ENCODE measurements around the gene HABP4. TPM values are rescaled to one million over a fixed set of nuclear protein-coding genes. Genes with fewer than 3 reads are reported as not detected.

Gene HABP4
- total and polyA plus RNA-seq, 10 of the 15 experiments (the other 5 are each of a cell fraction or from before 2014, with no cell fraction given): 1.6 to 15.4 (median 11.6) TPM

GRCh38 chr9:96508227-96508940 lies 58.4 kb downstream of the HABP4 start (continued):
- no peak for TF ChIP-seq ZNF592 (IDR thresholded peaks at IDR 0.05)
- no peak for TF ChIP-seq CHD2 (IDR thresholded peaks at IDR 0.05; ENCODE audit: borderline replicate concordance, low read depth, low read length)
- TF ChIP-seq ELK1 (IDR thresholded peaks at IDR 0.05; ENCODE audit: low read depth, low read length): no peak

- no peak for ATAC-seq
- ChIA-PET RAD21 (ENCODE audit: unreplicated experiment) (interaction anchor here (1.1 kb wide), 1 partner anchor 67 kb away, joined by 4 read pairs; no protein-coding TSS in a partner anchor), SMC1A (ENCODE audit: uncharacterized antibody, unreplicated experiment) (interaction anchor here (0.6 to 2.1 kb wide), 2 partner anchors 25 to 142 kb away, joined by 3 to 5 read pairs; no protein-coding TSS in a partner anchor), POLR2A (interaction anchor here (0.5 kb wide), 1 partner anchor 9 kb away, joined by 3 read pairs; no protein-coding TSS in a partner anchor), CTCF (interaction anchor here (1.7 kb wide), 1 partner anchor 192 kb away, joined by 4 read pairs; no protein-coding TSS in a partner anchor)
- Histone ChIP-seq H3K4me2 (ENCODE audit: control insufficient read depth, insufficient read depth) (no peak overlapping the region), H2AFZ (ENCODE audit: control insufficient read depth, low read depth, low read length) (no peak overlapping the region), H3K79me2 (ENCODE audit: control insufficient read depth, insufficient read depth, low read length) (no peaks in the 10 kb centered on the region), H3K9me3 (replicated peaks; ENCODE audit: control insufficient read depth, insufficient read depth, low read length) (no peaks in the 10 kb centered on the region), H3K36me3 (ENCODE audit: control insufficient read depth in 2 of 2, insufficient read depth in 2 of 2, low read length in 1 of 2) (no peaks in the 10 kb centered on the region), H3K27me3 (replicated peaks in 1 of 2; ENCODE audit: control insufficient read depth in 2 of 2, insufficient read depth in 2 of 2, low read length in 1 of 2) (no peaks in the 10 kb centered on the region; a peak in 1 of 4 replicates), H4K20me1 (ENCODE audit: control insufficient read depth, insufficient read depth) (no peaks in the 10 kb centered on the region), H3K9ac (ENCODE audit: control insufficient read depth, insufficient read depth, low read length) (no peak overlapping the region), H3K4me3 (no peak overlapping the region), H3K27ac (ENCODE audit: control insufficient read depth, insufficient read depth) (no peak overlapping the region), H3K4me1 (ENCODE audit: control insufficient read depth, insufficient read depth, low read length) (no peaks in the 10 kb centered on the region)
- FAIRE-seq: no peak
- in situ Hi-C loops (cut with MboI): no loop called here
- BruUV-seq (replicated peaks): no TSS peak
- DNase-seq (ENCODE audit: low read depth, low spot score): no peak
- 67% methylated on average over 5 of the region's 5 CpGs for WGBS (ENCODE audit: insufficient coverage, insufficient replicate concordance, low lambda C conversion rate, missing lambda C conversion rate)
- intact Hi-C loops (cut with micrococcal nuclease; ENCODE audit: unreplicated experiment): no loop called here
- TF ChIP-seq BHLHE40 (IDR thresholded peaks at IDR 0.05; ENCODE audit: borderline replicate concordance in 1 of 2, low read depth in 2 of 2, low read length in 1 of 2): no peak
- no peak for TF ChIP-seq CHD2 (IDR thresholded peaks at IDR 0.05; ENCODE audit: borderline replicate concordance, low read depth, low read length)
- TF ChIP-seq TARDBP (IDR thresholded peaks at IDR 0.05; ENCODE audit: borderline replicate concordance): no peak
- no peak for TF ChIP-seq RFX5 (IDR thresholded peaks at IDR 0.05; ENCODE audit: low read depth, low read length)
- no peak for TF ChIP-seq TCF12 (IDR thresholded peaks at IDR 0.05; ENCODE audit: low read depth, low read length)
- no peak for TF ChIP-seq USF2 (IDR thresholded peaks at IDR 0.05; ENCODE audit: borderline replicate concordance, low read depth, low read length)
- no peak for TF ChIP-seq SREBF1 (IDR thresholded peaks at IDR 0.05; ENCODE audit: low read length)
- TF ChIP-seq NRF1 (conservative IDR thresholded peaks at IDR 0.05; ENCODE audit: low read depth, low read length): no peak
- no peak for TF ChIP-seq E2F8 (IDR thresholded peaks at IDR 0.05; ENCODE audit: low read depth, partially characterized antibody)
- no peak for TF ChIP-seq JUND (IDR thresholded peaks at IDR 0.05; ENCODE audit: low read depth, low read length)
Observed at GRCh38 chr9:96509026-96509425, 59.1 kb downstream of the HABP4 start.

All from GM12878 (cell line).